ENCODE data around the gene PLEKHF1.

- TF ChIP-seq CTCF (IDR thresholded peaks at IDR 0.05; ENCODE audit: low read depth, low read length, poor library complexity, severe bottlenecking) (no peak), EZH2phosphoT487 (IDR thresholded peaks at IDR 0.05; ENCODE audit: borderline replicate concordance, low read length) (no peak)
Observed at GRCh38 chr19:29714371-29714952, 49.2 kb downstream of the PLEKHF1 start.

Measured in DOHH2 (cell line).